Adrenal gland (tissue), 5 donors: ENCODE measurements around the gene CRADD.

Experiments
- POLR2A ChIP-seq, 2 donors: fragments of 450-650 bp; IDR thresholded peaks; one replicate each; pipeline ENCODE4 v1.6.1; 2017; ENCODE audit warnings: antibody characterized with exemption in 2 of 2, mild to moderate bottlenecking in 2 of 2, moderate library complexity in 1 of 2
- TF ChIP-seq, protein P1 (sequence below), 6 experiments: fragments of 450-650 bp in 4 of 6; fragments of 200-600 bp in 2 of 6; sonication (generic) in 1 of 6; IDR thresholded peaks; 1 replicate in 5 of 6; 2 replicates in 1 of 6; pipeline versions ENCODE4 v1.5.1 to v1.8.0; 2016 to 2021; ENCODE audit warnings: antibody characterized with exemption in 6 of 6, mild to moderate bottlenecking in 2 of 6, moderate library complexity in 1 of 6
- donor health status: DM: no; HTN: no; CAD: no.

DNA sequence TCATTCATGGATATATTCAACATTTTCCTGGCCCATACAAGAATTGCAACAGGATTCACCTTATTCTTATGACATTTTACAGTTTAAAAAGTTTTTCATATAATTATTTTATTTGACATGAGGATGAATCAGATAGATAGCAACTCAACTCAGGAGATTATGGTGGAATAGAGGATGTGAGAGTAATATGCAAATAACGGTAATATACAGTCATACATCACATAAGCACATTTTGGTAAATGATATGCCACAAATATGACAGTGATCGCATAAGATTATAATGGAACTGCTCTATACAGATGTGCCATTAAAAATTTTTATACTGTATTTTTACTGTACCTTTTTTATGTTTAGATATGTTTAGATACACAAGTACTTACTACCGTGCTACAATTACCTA is 24.1 kb upstream of the CRADD start:
- TF ChIP-seq, protein P1, sequence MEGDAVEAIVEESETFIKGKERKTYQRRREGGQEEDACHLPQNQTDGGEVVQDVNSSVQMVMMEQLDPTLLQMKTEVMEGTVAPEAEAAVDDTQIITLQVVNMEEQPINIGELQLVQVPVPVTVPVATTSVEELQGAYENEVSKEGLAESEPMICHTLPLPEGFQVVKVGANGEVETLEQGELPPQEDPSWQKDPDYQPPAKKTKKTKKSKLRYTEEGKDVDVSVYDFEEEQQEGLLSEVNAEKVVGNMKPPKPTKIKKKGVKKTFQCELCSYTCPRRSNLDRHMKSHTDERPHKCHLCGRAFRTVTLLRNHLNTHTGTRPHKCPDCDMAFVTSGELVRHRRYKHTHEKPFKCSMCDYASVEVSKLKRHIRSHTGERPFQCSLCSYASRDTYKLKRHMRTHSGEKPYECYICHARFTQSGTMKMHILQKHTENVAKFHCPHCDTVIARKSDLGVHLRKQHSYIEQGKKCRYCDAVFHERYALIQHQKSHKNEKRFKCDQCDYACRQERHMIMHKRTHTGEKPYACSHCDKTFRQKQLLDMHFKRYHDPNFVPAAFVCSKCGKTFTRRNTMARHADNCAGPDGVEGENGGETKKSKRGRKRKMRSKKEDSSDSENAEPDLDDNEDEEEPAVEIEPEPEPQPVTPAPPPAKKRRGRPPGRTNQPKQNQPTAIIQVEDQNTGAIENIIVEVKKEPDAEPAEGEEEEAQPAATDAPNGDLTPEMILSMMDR (IDR thresholded peaks at IDR 0.05), result no peak
- TF ChIP-seq POLR2A (IDR thresholded peaks at IDR 0.05), result no peak
